IPS DF 6.9 (cell line): ENCODE data around the gene UCKL1.
A peak's percentile ranks its signal among the peaks of the same experiment; 100 is the strongest.

Source experiments
- DNase-seq: peaks from one replicate; pipeline ENCODE4 v3.0.0-alpha.2; 2013; ENCODE audit warnings: low read depth, low spot score
- H3K27ac ChIP-seq: one replicate; pipeline ENCODE4 v1.5.1; 2013; ENCODE audit warnings: low read length, control low read depth
- H3K27me3 ChIP-seq: 2 replicates; pipeline ENCODE4 v1.6.1; 2013; ENCODE audit warnings: mild to moderate bottlenecking, low read length; ENCODE audit not compliant: control insufficient read depth, insufficient read depth
- H3K36me3 ChIP-seq: 2 replicates; pipeline ENCODE4 v1.6.1; 2013; ENCODE audit warnings: low read length; ENCODE audit not compliant: control insufficient read depth, insufficient read depth
- H3K4me1 ChIP-seq: 2 replicates; pipeline ENCODE4 v1.6.1; 2013; ENCODE audit warnings: low read length; ENCODE audit not compliant: control insufficient read depth, insufficient read depth
- H3K4me3 ChIP-seq: 2 replicates; pipeline ENCODE4 v1.5.1; 2013; ENCODE audit warnings: mild to moderate bottlenecking, low read length
- H3K9me3 ChIP-seq: 2 replicates; pipeline ENCODE4 v1.6.1; 2013; ENCODE audit warnings: low read length, inconsistent platforms; ENCODE audit not compliant: control insufficient read depth, insufficient read depth
- WGBS: extraction: QIAGEN DNeasy Blood & Tissue Kit; methylation state at CpG from one replicate; pipeline ENCODE4 v1.1.7; 2013; ENCODE audit warnings: mixed read lengths, missing lambda C conversion rate; ENCODE audit not compliant: insufficient read length, insufficient coverage; 5-methylcytosine and 5-hydroxymethylcytosine counted together

UCKL1 gene

GRCh38 chr20:63895202-63895951, 60.8 kb downstream of the UCKL1 start:
- H3K36me3 ChIP-seq: no peaks in the 10 kb centered on the region; the same call in 1 of the 2 replicates
- WGBS: no CpG with 5 or more reads among the region's 87 CpGs
- no peaks in the 10 kb centered on the region for H3K9me3 ChIP-seq
- peak overlapping the region; percentile 56; the same call in 1 of the 2 replicates for H3K4me3 ChIP-seq
- DNase-seq: no peak
- H3K27ac ChIP-seq: no peak overlapping the region
- no peaks in the 10 kb centered on the region for H3K27me3 ChIP-seq
- peaks cover 1% of the 10 kb centered on the region for H3K4me1 ChIP-seq

- peak; percentile 84 for DNase-seq
- H3K27me3 ChIP-seq: no peaks in the 10 kb centered on the region
- peaks cover 1% of the 10 kb centered on the region for H3K4me1 ChIP-seq
- H3K4me3 ChIP-seq: peak within 1 kb of the TSS; percentile 56; the same call in 1 of the 2 replicates
- no peaks in the 10 kb centered on the region for H3K9me3 ChIP-seq
- WGBS: no CpG with 5 or more reads among the region's 82 CpGs
- H3K27ac ChIP-seq: no peak within 1 kb of the TSS
- H3K36me3 ChIP-seq: peaks cover 5% of the 10 kb centered on the region
Observed at GRCh38 chr20:63894358-63895201, 61.6 kb downstream of the UCKL1 start, which contains the start of gene DNAJC5. Gene DNAJC5, plus strand, starts transcription at chr20:63895126. Its CDS starts 33,220 bp downstream, at chr20:63928346.

GRCh38 chr20:63893999-63894357, 62.2 kb downstream of the UCKL1 start:
- Histone ChIP-seq H3K4me3 (0 out of 2 replicates have a peak overlapping the region, but pooled peaks have one; percentile 56), H3K4me1 (peaks cover 1% of the 10 kb centered on the region), H3K27ac (no peak overlapping the region), H3K27me3 (no peaks in the 10 kb centered on the region), H3K36me3 (peaks cover 8% of the 10 kb centered on the region), H3K9me3 (no peaks in the 10 kb centered on the region)
- DNase-seq: no peak
- no CpG with 5 or more reads among the region's 6 CpGs for WGBS

- Histone ChIP-seq H3K4me1 (peaks cover 1% of the 10 kb centered on the region; the same call in 1 of the 2 replicates), H3K9me3 (no peaks in the 10 kb centered on the region), H3K27ac (no peak overlapping the region), H3K36me3 (peaks cover 13% of the 10 kb centered on the region), H3K27me3 (no peaks in the 10 kb centered on the region), H3K4me3 (no peak overlapping the region)
- WGBS: no CpG with 5 or more reads among the region's 7 CpGs
- no peak for DNase-seq
Observed at GRCh38 chr20:63892402-63892801, 63.8 kb downstream of the UCKL1 start.

- H3K27ac ChIP-seq: no peak overlapping the region
- no peak overlapping the region for H3K4me3 ChIP-seq
- no peak for DNase-seq
- H3K4me1 ChIP-seq: peaks cover 1% of the 10 kb centered on the region; the same call in 1 of the 2 replicates
- no peaks in the 10 kb centered on the region for H3K27me3 ChIP-seq
- H3K36me3 ChIP-seq: peaks cover 16% of the 10 kb centered on the region
- H3K9me3 ChIP-seq: no peaks in the 10 kb centered on the region
- no CpG with 5 or more reads among the region's 29 CpGs for WGBS
Observed at GRCh38 chr20:63891061-63892002, 64.9 kb downstream of the UCKL1 start.

GRCh38 chr20:63890616-63891015, 65.6 kb downstream of the UCKL1 start:
- H3K27ac ChIP-seq: no peak overlapping the region
- DNase-seq: no peak
- H3K27me3 ChIP-seq: no peaks in the 10 kb centered on the region
- no peak overlapping the region for H3K4me3 ChIP-seq
- H3K9me3 ChIP-seq: no peaks in the 10 kb centered on the region
- no CpG with 5 or more reads among the region's 7 CpGs for WGBS
- peaks cover 18% of the 10 kb centered on the region for H3K36me3 ChIP-seq
- peaks cover 1% of the 10 kb centered on the region; the same call in 1 of the 2 replicates for H3K4me1 ChIP-seq

- no peak for DNase-seq
- H3K27ac ChIP-seq: no peak overlapping the region
- peaks cover 1% of the 10 kb centered on the region; the same call in 1 of the 2 replicates for H3K4me1 ChIP-seq
- H3K27me3 ChIP-seq: no peaks in the 10 kb centered on the region
- H3K36me3 ChIP-seq: peaks cover 21% of the 10 kb centered on the region
- no peaks in the 10 kb centered on the region for H3K9me3 ChIP-seq
- no peak overlapping the region for H3K4me3 ChIP-seq
- WGBS: no CpG with 5 or more reads among the region's 7 CpGs
Observed at GRCh38 chr20:63890201-63890576, 66.0 kb downstream of the UCKL1 start.
